Stimulated activated CD8-positive, alpha-beta memory T cell treated with anti-CD3 and anti-CD28 coated beads, Interleukin-4, amount 100 ng/mL, for 4 hours (primary cell): ENCODE measurements around the gene THEM4.
"Not testable (repeated sequence)": the region's sequence is repeated elsewhere in the genome, so short reads cannot be mapped to it uniquely, and the experiment has no call there.

Source experiments
- DNase-seq, 2 donors: peaks; one replicate each; pipeline ENCODE4 v3.0.0-alpha.2; 2020; ENCODE audit warnings: low read depth in 2 of 2, low spot score in 1 of 2

Gene THEM4

GRCh38 chr1:151860504-151861187, 48.7 kb downstream of the THEM4 start:
- DNase-seq = no peak

GRCh38 chr1:151859891-151860293, 49.4 kb downstream of the THEM4 start:
- DNase-seq = no peak

GRCh38 chr1:151858886-151859665, 50.2 kb downstream of the THEM4 start:
- DNase-seq = no peak

GRCh38 chr1:151858030-151858746, 51.1 kb downstream of the THEM4 start:
- DNase-seq = no peak

- DNase-seq = no peak
Observed at GRCh38 chr1:151855933-151856332, 53.4 kb downstream of the THEM4 start.

- DNase-seq = not testable (repeated sequence)
Observed at GRCh38 chr1:151855516-151855915, 53.8 kb downstream of the THEM4 start.

GRCh38 chr1:151854658-151855057, 54.7 kb downstream of the THEM4 start:
- no peak for DNase-seq

GRCh38 chr1:151853411-151853943, 55.8 kb downstream of the THEM4 start, which contains the start of gene THEM5:
THEM5 (minus strand) TSS chr1:151853712; CDS start chr1:151853565, 147 bp downstream.
- no peak for DNase-seq

GRCh38 chr1:151852733-151853132, 56.6 kb downstream of the THEM4 start:
- no peak for DNase-seq

- DNase-seq = no peak
Observed at GRCh38 chr1:151851886-151852285, 57.4 kb downstream of the THEM4 start.

GRCh38 chr1:151849871-151850270, 59.4 kb downstream of the THEM4 start:
- DNase-seq = no peak

- no peak for DNase-seq
Observed at GRCh38 chr1:151849126-151849525, 60.2 kb downstream of the THEM4 start.

- no peak for DNase-seq
Observed at GRCh38 chr1:151847867-151848596, 61.3 kb downstream of the THEM4 start.

GRCh38 chr1:151846686-151847237, 62.5 kb downstream of the THEM4 start:
- no peak for DNase-seq

GRCh38 chr1:151846062-151846568, 63.2 kb downstream of the THEM4 start:
- DNase-seq = no peak

GRCh38 chr1:151843398-151843797, 65.9 kb downstream of the THEM4 start:
- DNase-seq = no peak

- no peak for DNase-seq
Observed at GRCh38 chr1:151841141-151841540, 68.2 kb downstream of the THEM4 start.

GRCh38 chr1:151840421-151840820, 68.9 kb downstream of the THEM4 start:
- DNase-seq = no peak

- peak in 1 of 2 donors; percentile 36 for DNase-seq
Observed at GRCh38 chr1:151839457-151840403, 69.6 kb downstream of the THEM4 start, which contains the start of gene C2CD4D. C2CD4D (minus strand) TSS chr1:151839820; CDS start chr1:151838989, 831 bp downstream.
